Measurements from ENCODE around the gene MS4A4E.
"Not testable (repeated sequence)": the region's sequence is repeated elsewhere in the genome, so short reads cannot be mapped to it uniquely, and the experiment has no call there.

MS4A4E gene

GRCh38 chr11:60214386-60214785, 28.6 kb downstream of the MS4A4E start:
- no peak for DNase-seq

GRCh38 chr11:60211206-60211605, 31.7 kb downstream of the MS4A4E start:
- DNase-seq: no peak

- DNase-seq: no peak
These were observed 33.0 kb downstream of the MS4A4E start for GRCh38 chr11:60209977-60210376.

- no peak for DNase-seq
These were observed 34.0 kb downstream of the MS4A4E start for GRCh38 chr11:60208951-60209350.

GRCh38 chr11:60208146-60208895, 34.6 kb downstream of the MS4A4E start:
- DNase-seq: no peak

- no peak for DNase-seq
These were observed 36.3 kb downstream of the MS4A4E start for GRCh38 chr11:60206616-60207015.

GRCh38 chr11:60204922-60205321, 38.0 kb downstream of the MS4A4E start:
- DNase-seq: no peak

GRCh38 chr11:60201334-60201733, 41.6 kb downstream of the MS4A4E start:
- not testable (repeated sequence) for DNase-seq

- no peak for DNase-seq
These were observed 45.5 kb downstream of the MS4A4E start for GRCh38 chr11:60197442-60197841.

- no peak for DNase-seq
These were observed 47.0 kb downstream of the MS4A4E start for GRCh38 chr11:60195923-60196368.

- no peak for DNase-seq
These were observed 48.4 kb downstream of the MS4A4E start for GRCh38 chr11:60194511-60194910.

- DNase-seq: no peak
These were observed 49.1 kb downstream of the MS4A4E start for GRCh38 chr11:60193687-60194433.

- DNase-seq: not testable (repeated sequence)
These were observed 50.4 kb downstream of the MS4A4E start for GRCh38 chr11:60192564-60192963.

GRCh38 chr11:60188481-60188880, 54.5 kb downstream of the MS4A4E start:
- not testable (repeated sequence) for DNase-seq

GRCh38 chr11:60186128-60186527, 56.8 kb downstream of the MS4A4E start:
- DNase-seq: not testable (repeated sequence)

- not testable (repeated sequence) for DNase-seq
These were observed 57.5 kb downstream of the MS4A4E start for GRCh38 chr11:60185512-60185827.

GRCh38 chr11:60184824-60185511, 58.0 kb downstream of the MS4A4E start:
- no peak for DNase-seq

GRCh38 chr11:60183591-60184205, 59.2 kb downstream of the MS4A4E start:
- no peak for DNase-seq

GRCh38 chr11:60182541-60183330, 60.2 kb downstream of the MS4A4E start, which contains the start of gene MS4A6A:
TSS of gene MS4A6A (minus strand) at chr11:60183083. CDS start at chr11:60181727, 1,356 bp downstream.
- no peak for DNase-seq

- DNase-seq: no peak
These were observed 67.1 kb downstream of the MS4A4E start for GRCh38 chr11:60175860-60176275.

GRCh38 chr11:60172011-60172410, 70.9 kb downstream of the MS4A4E start:
- no peak for DNase-seq

GRCh38 chr11:60170566-60170965, 72.4 kb downstream of the MS4A4E start:
- no peak for DNase-seq

Data from DMS79 (cell line).